ENCODE data around the gene INCENP. TPM values are rescaled to one million over a fixed set of nuclear protein-coding genes. Genes with fewer than 3 reads are reported as not detected.
"Not testable (repeated sequence)": the region's sequence is repeated elsewhere in the genome, so short reads cannot be mapped to it uniquely, and the experiment has no call there.

Gene INCENP
- total RNA-seq, 2 experiments from 2014 or later = 128 to 133 TPM

DNA sequence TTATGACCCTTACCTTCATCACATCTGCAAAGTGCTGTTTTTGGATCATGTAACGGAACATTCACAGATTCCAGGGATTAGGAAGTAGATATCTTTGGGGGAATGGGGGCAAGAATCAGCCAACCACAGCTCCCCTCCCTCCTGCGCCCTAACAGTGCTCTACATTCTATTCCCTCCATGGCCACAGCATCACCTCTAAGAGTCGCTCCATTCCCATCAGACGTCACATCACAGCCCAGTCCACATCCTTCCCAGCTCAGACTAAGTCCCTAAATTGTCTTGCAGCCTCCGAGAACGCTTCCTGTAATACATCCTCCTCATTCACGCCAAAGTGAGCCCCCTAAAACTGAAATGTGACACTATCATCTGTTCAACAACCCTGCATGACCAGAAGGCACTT, 72.1 kb downstream of the INCENP start:
- intact Hi-C loops (cut with micrococcal nuclease) = no loop called here
- POLR2A ChIA-PET = no interaction called here
- peaks cover 31% of the 10 kb centered on the region for H3K27me3 Mint-ChIP-seq
- CTCF ChIA-PET = no interaction called here
- H3K4me3 Mint-ChIP-seq = no peak overlapping the region
- H3K9me3 Mint-ChIP-seq = no peaks in the 10 kb centered on the region
- H3K36me3 Mint-ChIP-seq = no peaks in the 10 kb centered on the region
- no peaks in the 10 kb centered on the region for H3K4me1 Mint-ChIP-seq (ENCODE audit: low read depth)
- no peak for DNase-seq
- H3K27ac Mint-ChIP-seq = no peak overlapping the region

DNA sequence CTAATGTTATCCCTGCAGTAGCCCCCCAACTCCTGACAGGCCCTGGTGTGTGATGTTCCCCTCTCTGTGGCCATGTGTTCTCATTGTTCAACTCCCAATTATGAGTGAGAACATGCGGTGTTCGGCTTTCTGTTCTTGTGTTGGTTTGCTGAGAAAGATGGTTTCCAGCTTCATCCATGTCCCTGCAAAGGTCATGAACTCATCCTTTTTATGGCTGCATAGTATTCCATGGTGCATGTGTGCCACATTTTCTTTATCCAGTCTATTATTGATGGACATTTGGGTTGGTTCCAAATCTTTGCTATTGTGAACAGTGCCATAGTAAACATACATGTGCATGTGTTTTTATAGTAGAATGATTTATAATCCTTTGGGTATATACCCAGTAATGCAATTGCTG, 73.6 kb downstream of the INCENP start:
- DNase-seq; H3K4me1 Mint-ChIP-seq (ENCODE audit: low read depth); CTCF ChIA-PET; intact Hi-C loops (cut with micrococcal nuclease); H3K27ac Mint-ChIP-seq; H3K9me3 Mint-ChIP-seq; H3K36me3 Mint-ChIP-seq; H3K4me3 Mint-ChIP-seq; POLR2A ChIA-PET: not testable (repeated sequence)
- peaks cover 28% of the 10 kb centered on the region for H3K27me3 Mint-ChIP-seq

DNA sequence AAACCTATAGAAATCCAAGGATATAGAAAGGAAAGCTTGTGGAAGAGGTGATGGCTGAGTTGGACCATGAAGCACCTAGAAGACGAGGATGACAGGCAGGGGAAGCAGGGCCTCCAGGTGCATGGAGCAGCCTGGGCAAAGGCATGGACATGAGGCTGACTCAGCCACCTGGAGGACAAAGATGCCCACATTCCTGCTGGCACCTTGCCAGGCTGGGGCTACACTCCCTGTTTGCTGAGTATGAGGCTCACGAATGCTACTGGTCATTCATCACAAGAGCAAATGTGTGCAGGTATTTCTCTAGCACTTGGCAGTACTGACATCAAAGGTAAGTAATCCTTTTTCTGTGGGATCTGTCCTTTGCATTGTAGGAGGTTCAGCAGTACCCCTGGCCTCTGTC, 77.6 kb downstream of the INCENP start:
- H3K4me1 Mint-ChIP-seq (ENCODE audit: low read depth) = no peaks in the 10 kb centered on the region
- H3K27me3 Mint-ChIP-seq = peaks cover 11% of the 10 kb centered on the region
- intact Hi-C loops (cut with micrococcal nuclease) = no loop called here
- no peak overlapping the region for H3K27ac Mint-ChIP-seq
- no peak for DNase-seq
- ChIA-PET POLR2A (no interaction called here), CTCF (no interaction called here)
- no peak overlapping the region for H3K4me3 Mint-ChIP-seq
- H3K9me3 Mint-ChIP-seq = no peaks in the 10 kb centered on the region
- H3K36me3 Mint-ChIP-seq = no peaks in the 10 kb centered on the region

Other genes with a start within 250 kb of the INCENP start
- 10 to 100 TPM; 11.9 to 12.1 TPM for gene FADS3, start 232.5 kb upstream of the INCENP start, total RNA-seq
- gene RAB3IL1, start 206.4 kb upstream of the INCENP start, total RNA-seq = under 1 TPM; 0.10 to 0.21 TPM
- gene BEST1, start 173.7 kb upstream of the INCENP start, total RNA-seq = under 1 TPM; 0.41 to 0.48 TPM
- gene FTH1, start 156.4 kb upstream of the INCENP start, total RNA-seq = 100 to 1,000 TPM; 915 to 922 TPM
- gene SCGB1D1, start 66.2 kb downstream of the INCENP start, total RNA-seq = not detected
- gene SCGB2A1, start 84.7 kb downstream of the INCENP start, total RNA-seq = not detected
- gene SCGB1D2, start 118.2 kb downstream of the INCENP start, total RNA-seq = not detected
- gene SCGB2A2, start 146.1 kb downstream of the INCENP start, total RNA-seq = not detected
- gene SCGB1D4, start 175.1 kb downstream of the INCENP start, total RNA-seq = not detected
- gene ASRGL1, start 213.4 kb downstream of the INCENP start, total RNA-seq = 1 to 10 TPM; 7.7 to 8.2 TPM

Data from activated CD4-positive, alpha-beta memory T cell treated with anti-CD3 and anti-CD28 coated beads for 36 hours (primary cell).